ENCODE data around the gene MRNIP. TPM values are rescaled to one million over a fixed set of nuclear protein-coding genes. Genes with fewer than 3 reads are reported as not detected.

MRNIP gene
- total and polyA plus RNA-seq, 10 donors: 34.9 to 107 (median 49.4) TPM

- no peaks in the 10 kb centered on the region for H3K9me3 ChIP-seq
- H3K27me3 ChIP-seq (replicated peaks in 1 of 7): no peaks in the 10 kb centered on the region
- intact Hi-C loops (cut with DNase I; ENCODE audit: low total_unique reads): loop anchor here (5.0 kb wide), 1 partner anchor 99 kb away; the partner anchor contains the start of gene MGAT4B
- TF ChIP-seq CTCF (IDR thresholded peaks at IDR 0.05 in 8 of 11, conservative IDR thresholded peaks at IDR 0.05 in 3 of 11) (no peak), POLR2AphosphoS5 (IDR thresholded peaks at IDR 0.05) (no peak), POLR2A (IDR thresholded peaks at IDR 0.05) (no peak)
- DNase-seq: peak; percentile 66
- H3K4me1 ChIP-seq: peaks cover 14 to 45% (median 34%) of the 10 kb centered on the region in 6 donors
- peaks cover 0 to 37% (median 19%) of the 10 kb centered on the region in 6 donors for H3K36me3 ChIP-seq
- peak overlapping the region in 5 of 8 donors; percentile 55 to 82 (median 59) for H3K4me3 ChIP-seq
- 76 to 84% (median 81%) methylated on average over 24 of the region's 24 CpGs for WGBS, 5 donors
- H3K27ac ChIP-seq: peak overlapping the region in 4 of 8 donors; percentile 1 to 89 (median 78)
Measured at GRCh38 chr5:179906294-179906794, 47.7 kb upstream of the MRNIP start.

- peaks cover 16 to 57% (median 42%) of the 10 kb centered on the region in 6 donors for H3K4me1 ChIP-seq
- TF ChIP-seq CTCF (IDR thresholded peaks at IDR 0.05 in 8 of 11, conservative IDR thresholded peaks at IDR 0.05 in 3 of 11) (no peak), POLR2A (IDR thresholded peaks at IDR 0.05) (no peak), POLR2AphosphoS5 (IDR thresholded peaks at IDR 0.05) (no peak)
Measured at GRCh38 chr5:179905161-179905560, 46.5 kb upstream of the MRNIP start.

GRCh38 chr5:179904463-179905160, 46.0 kb upstream of the MRNIP start:
- TF ChIP-seq POLR2AphosphoS5 (IDR thresholded peaks at IDR 0.05) (no peak), POLR2A (IDR thresholded peaks at IDR 0.05) (no peak)
- DNase-seq: peak; percentile 74
- H3K36me3 ChIP-seq: peaks cover 0 to 55% (median 20%) of the 10 kb centered on the region in 6 donors
- peaks cover 16 to 63% (median 43%) of the 10 kb centered on the region in 6 donors for H3K4me1 ChIP-seq
- intact Hi-C loops (cut with DNase I; ENCODE audit: low total_unique reads): loop anchor here (5.0 kb wide), 1 partner anchor 97 kb away; the partner anchor contains the start of gene MGAT4B
- no peak overlapping the region for H3K4me3 ChIP-seq
- 93 to 95% (median 94%) methylated on average over 25 of the region's 25 CpGs for WGBS, 5 donors
- no peaks in the 10 kb centered on the region for H3K9me3 ChIP-seq
- no peaks in the 10 kb centered on the region for H3K27me3 ChIP-seq (replicated peaks in 1 of 7)
- H3K27ac ChIP-seq: no peak overlapping the region

More at GRCh38 chr5:179905161-179905560, 46.5 kb upstream of the MRNIP start:
- H3K4me3 ChIP-seq: no peak overlapping the region
- DNase-seq: no peak
- intact Hi-C loops (cut with DNase I; ENCODE audit: low total_unique reads): loop anchor here (5.0 kb wide), 1 partner anchor 98 kb away; the partner anchor contains the start of gene MGAT4B
- no peaks in the 10 kb centered on the region for H3K9me3 ChIP-seq
- H3K27me3 ChIP-seq (replicated peaks in 1 of 7): no peaks in the 10 kb centered on the region
- H3K36me3 ChIP-seq: peaks cover 0 to 49% (median 19%) of the 10 kb centered on the region in 6 donors
- H3K27ac ChIP-seq: no peak overlapping the region
- 67 to 81% (median 72%) methylated on average over 8 of the region's 8 CpGs for WGBS, 5 donors

- Histone ChIP-seq H3K27me3 (replicated peaks in 1 of 7) (no peaks in the 10 kb centered on the region), H3K4me1 (peaks cover 8 to 54% (median 33%) of the 10 kb centered on the region in 6 donors), H3K27ac (peak overlapping the region in 2 of 8 donors; percentile 36 to 39), H3K4me3 (no peak overlapping the region), H3K9me3 (no peaks in the 10 kb centered on the region), H3K36me3 (peaks cover 0 to 73% (median 38%) of the 10 kb centered on the region in 6 donors)
- 91 to 99% (median 97%) methylated on average over 7 of the region's 7 CpGs for WGBS, 5 donors
- TF ChIP-seq POLR2AphosphoS5 (IDR thresholded peaks at IDR 0.05): no peak
- TF ChIP-seq POLR2A (IDR thresholded peaks at IDR 0.05): no peak
- TF ChIP-seq CTCF (IDR thresholded peaks at IDR 0.05 in 8 of 11, conservative IDR thresholded peaks at IDR 0.05 in 3 of 11): no peak
- intact Hi-C loops (cut with DNase I; ENCODE audit: low total_unique reads): no loop called here
- no peak for DNase-seq
Measured at GRCh38 chr5:179902763-179903158, 44.1 kb upstream of the MRNIP start.
